IMR-90 (cell line): Measurements from ENCODE around the gene PRKAR1A.

Experiments
- CTCF ChIP-seq: conservative IDR thresholded peaks from 2 replicates; pipeline ENCODE4 v1.5.1; 2012; ENCODE audit warnings: mild to moderate bottlenecking, low read depth, low read length, improper control_type of control experiment
- POLR2A ChIP-seq: IDR thresholded peaks from 2 replicates; pipeline ENCODE4 v1.6.1; 2012; ENCODE audit warnings: mild to moderate bottlenecking, low read depth, low read length

GRCh38 chr17:68470961-68471360, 41.3 kb upstream of the PRKAR1A start:
- TF ChIP-seq POLR2A (no peak), CTCF (no peak)
